ENCODE data around the gene IBSP.

The IBSP gene

DNA sequence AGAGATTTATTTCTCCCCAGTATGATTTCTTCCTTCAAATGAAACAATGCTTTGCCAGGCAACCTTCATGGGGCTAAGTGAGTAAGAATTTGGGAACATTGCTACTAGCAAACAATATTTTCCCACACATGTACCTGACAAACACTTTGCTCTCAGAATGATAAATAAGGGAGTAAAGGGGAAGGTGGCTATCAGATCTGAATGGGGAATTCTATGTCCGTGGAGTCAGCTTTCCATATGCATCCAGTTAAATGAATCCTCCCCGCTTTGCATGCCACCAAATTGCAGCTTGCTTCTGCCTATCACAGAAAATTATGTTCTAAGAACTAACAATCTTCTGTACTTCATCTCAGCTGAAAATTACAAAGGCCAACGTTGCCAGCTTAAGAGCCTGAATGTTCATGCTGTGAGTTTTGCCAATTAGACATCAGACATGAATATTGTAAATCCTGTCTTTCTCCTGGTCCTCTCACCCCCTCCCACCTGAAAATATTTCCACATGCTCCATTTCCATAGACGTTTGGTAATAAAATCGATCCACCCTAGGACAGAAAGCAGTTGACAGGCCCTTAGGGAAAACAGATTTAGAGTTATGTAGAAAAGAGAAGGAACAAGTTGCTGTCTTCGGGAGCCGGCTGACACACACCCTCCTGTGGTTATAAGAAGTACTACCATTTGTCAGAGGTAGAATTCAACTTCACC lies 39.7 kb downstream of the IBSP start:
- DNase-seq: peak; percentile 51

DNA sequence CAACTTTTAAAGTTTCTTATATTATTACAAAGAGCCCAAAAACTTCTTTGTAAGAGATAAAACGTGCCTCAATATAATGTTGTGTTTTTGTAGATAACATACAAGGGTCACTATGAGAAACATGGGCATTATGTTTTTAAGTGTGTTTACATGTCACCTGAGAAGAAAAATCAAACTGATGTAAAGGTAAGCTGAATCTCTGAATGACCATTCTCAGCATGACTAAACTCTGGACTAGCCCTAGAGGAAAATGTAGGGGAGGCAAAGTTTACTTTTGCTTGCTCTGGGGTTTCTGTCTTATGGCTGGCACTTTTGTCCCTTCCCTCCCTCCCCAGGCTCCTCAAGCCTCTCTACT lies 40.2 kb downstream of the IBSP start:
- DNase-seq: no peak

DNA sequence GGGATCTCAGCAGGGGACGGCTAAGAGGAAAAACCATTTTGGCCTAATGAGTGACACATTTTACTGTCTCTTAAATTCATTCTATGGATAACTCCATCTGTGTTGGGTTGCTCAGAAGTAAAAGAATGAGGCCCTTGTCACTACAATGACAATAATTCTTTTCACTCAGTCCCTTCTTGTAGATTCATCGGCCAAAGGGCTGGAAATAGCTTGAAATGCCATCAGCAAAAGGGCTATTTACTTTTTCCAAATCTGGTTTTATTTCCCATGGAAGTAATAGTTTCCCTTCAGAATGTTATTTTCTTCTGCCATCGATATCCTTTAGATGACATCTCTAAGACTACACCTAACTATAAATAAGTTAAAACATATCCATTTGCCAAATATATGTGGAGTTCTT lies 40.8 kb downstream of the IBSP start:
- no peak for DNase-seq

DNA sequence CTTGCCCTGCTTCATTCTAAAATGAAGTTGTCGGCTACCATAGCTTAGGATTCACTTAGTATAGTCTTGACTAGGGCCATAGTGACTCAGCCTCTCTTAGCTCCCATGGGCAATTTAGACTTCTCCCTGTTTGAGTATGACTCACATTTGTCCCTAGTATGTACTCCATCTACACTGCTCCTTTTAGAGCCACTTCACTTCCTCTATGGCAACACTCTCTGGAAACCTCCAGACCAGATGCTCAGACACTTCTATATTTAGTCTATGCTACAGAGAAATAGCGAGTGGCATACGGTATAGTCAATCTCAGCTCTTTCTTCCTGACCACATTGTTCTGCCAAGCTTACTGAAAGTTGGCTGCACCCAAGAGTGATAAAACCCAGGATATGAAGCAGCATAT lies 44.6 kb downstream of the IBSP start:
- peak; percentile 70 for DNase-seq

DNA sequence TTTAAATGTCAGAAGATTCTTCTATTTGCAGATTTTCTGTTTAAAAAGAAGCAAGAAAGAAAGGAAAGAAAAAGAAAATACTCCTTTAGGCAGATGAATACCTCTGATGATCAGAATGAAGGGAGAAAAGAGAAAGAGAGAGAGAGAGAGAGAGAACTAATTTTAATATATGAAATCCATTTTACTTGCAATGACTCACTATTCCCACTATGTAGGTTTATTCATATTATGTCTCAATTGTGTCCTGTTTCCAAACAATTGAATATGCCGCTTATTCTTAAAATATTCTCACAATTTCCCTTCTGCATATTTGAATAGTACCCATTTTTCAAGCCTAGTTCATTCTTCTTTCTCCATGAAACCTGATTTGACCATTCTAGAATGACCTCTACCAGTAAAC lies 45.1 kb downstream of the IBSP start:
- no peak for DNase-seq

DNA sequence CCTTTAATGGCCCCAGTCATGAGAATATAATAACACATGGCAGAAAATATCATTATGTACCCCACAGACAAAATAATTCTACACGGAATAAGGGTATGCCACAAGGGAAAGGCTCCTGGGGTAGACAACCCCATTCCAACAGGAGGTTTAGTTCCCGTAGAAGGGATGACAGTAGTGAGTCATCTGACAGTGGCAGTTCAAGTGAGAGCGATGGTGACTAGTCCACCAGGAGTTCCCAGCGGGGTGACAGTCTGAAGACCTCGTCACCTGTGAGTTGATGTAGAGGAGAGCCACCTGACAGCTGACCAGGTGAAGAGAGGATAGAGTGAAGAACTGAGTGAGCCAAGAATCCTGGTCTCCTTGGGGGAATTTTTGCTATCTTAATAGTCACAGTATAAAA lies 46.9 kb downstream of the IBSP start:
- peak; percentile 5 for DNase-seq

DNA sequence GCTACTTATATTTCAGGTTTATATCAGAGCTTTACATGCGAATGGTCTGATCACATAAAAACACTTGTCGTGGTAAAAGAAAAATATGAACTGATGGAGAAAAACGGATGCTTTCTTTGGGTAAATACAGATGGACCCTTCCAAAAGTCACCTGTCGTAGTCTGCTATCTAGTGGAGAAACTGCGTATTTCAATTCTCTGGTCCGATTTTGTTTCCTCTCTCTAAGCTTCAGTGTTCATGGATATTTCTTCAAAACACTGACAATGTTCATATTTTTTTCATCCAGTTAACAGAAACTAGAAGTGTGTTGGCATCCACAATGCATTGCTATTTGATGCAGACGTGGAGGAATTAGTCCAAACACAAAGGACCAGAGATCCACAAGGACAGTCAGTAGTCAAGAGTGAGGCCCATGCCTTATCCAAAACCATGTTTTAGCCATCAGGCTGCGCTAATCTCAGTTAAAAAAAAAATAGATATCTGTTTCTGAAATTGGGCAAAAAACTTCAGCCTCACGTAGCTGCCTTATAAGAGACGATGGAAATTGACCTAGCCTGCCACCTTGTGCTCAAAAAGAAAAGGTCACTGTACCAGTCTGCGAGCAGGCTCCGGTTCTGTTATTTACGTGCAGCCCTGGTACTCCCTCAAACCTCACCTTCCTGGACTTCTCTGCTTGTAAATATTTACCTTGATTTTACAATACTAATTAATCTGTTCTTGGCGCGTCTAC lies 49.4 kb downstream of the IBSP start:
- DNase-seq: peak; percentile 75

DNA sequence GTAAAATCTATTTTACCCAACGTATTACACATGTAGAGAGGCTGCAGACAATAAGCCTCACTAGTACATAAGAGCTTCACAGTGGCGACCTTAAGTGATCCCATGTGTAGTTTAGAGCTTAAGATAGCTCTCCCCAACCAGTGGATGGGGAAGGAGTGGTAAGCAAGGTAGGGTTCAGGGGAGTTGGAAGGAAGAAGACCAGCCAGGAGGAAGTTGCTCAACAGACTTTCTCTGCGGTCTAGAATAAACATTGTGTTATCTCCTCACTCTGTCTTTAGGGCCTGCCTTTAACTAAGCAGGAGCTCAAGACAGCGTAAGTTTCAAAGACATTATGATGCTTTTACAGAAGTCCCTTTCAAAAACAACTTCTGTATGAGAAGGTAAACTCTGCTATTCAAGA lies 50.3 kb downstream of the IBSP start:
- no peak for DNase-seq

DNA sequence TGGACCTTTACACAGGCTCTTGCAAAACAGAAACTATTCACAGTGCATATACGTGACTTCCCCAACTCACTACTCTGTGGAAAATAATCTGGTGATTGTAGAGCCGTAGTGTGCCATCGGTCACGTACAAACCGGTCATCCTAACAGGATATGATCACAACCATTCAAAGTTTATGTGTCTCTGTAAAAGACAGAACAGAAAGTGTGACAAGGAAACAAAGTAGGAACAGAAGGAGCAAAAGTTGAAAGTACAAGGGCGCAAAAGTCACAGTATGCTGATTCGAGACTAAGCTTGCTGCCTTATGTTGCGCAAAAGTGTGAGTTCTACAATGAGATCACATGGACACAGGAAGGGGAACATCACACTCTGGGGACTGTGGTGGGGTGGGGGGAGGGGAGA lies 52.0 kb downstream of the IBSP start:
- DNase-seq: no peak

DNA sequence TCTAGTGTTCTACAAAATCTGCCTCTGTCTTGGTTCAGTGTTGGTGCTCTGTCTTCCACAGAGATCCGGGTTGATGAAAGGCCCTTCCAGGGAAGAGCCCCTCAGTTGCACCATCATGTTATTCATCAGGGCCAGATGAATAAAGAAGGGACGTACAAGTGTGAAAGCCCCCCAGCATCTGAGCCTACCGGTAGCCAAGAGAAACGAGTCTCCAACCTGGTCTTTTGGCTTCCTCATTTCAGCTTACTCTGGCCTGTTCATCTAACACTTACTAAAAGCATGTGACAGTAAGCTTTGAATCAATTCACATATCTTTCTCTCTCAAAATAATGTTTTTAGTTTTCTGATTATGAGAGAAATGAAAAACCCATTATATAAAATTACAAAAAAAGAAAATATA lies 52.6 kb downstream of the IBSP start:
- no peak for DNase-seq

DNA sequence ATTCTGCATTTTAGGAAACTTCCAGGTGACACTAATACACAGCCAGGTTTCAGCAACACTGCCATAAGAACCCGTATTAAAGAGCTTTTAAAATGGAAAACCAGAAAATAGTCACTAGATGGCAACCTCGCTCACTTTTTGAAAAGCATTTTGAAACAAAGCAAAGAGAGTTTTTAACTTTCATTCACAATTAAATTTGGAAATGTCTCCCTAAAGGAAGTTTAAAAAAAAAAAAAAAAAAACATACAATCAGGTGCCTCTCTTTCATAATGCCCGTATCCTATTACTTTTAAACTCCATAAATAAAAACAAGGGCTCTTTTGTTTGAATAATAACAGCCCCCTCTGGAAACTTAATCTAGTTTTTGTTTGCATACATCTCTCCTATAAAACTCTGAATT lies 53.8 kb downstream of the IBSP start:
- peak; percentile 55 for DNase-seq

DNA sequence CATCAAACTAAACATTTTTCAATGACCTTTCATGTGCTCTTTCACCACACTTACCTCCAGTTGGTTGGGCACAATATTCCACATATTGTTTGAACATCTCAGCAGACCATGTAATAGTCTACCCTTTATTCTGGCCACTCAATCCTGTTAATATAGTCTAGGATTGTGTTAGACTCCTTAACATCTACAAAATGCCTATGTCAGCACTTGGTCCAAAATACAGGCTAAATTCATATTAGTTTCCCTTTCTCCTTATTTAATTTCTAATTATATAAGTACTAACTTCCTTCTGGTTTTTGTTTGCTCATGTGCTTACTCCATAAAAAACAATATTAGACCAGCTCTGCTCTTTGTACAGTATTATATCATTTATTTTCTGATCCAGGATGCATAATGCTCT lies 54.5 kb downstream of the IBSP start:
- DNase-seq: no peak

DNA sequence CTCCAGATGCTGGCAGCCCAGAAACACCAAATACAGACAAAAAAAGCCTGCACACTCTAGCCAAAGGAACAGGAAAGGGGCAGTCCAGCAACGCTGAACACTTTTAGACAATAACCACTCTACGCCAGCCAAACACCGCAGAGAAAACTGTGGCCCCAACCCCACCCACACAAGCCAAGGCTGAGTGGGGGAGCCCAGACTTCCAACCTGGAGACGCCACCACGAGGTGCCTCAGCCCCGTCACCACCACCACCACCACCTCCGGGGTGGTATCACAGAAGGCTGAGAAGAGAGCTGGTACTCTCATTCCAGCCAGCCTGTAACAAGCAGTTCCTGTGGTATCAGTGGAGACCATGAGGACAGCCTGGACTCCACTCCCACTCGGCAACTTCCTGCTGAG lies 56.2 kb downstream of the IBSP start:
- no peak for DNase-seq

DNA sequence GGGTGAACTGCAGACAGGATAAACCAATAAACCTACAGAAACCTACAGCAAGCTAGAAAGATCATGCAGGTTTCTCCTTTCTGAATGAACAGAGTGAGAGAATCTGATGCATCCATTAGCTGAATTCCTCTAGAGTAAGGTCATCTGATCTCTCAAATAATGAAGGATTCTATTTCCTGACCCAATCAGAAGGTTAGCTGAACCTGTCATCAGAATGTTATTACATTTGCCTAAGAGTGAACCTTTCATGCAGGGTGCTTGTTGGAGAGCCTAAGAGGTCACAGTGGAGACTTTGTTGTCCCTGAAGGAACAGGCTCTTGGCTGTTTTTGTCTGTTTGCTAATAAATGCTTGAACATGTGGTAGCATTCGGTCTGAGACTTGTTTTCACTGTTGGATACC lies 57.5 kb downstream of the IBSP start:
- no peak for DNase-seq

DNA sequence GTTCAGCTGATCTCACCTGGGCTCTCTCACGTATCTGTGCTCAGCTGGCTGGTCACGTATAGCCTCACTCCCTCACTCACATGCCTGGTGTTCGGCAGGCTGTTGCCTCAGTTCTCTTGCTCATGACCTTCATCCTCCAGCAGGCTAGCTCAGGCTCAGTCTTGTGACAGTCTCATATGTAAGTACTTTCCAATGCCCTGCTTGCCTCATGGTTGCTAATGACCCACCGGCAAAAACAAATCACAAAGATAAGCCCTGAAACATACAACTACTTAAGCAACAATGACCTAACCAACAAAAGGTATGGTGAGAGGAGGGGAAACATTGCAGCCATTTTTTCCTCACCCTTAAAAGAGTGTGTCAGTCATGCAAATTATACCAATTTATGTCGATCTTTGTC lies 58.4 kb downstream of the IBSP start:
- no peak for DNase-seq

Measured in DMS53 (cell line).